ENCODE data around the gene SFTPA1.
"Not testable (repeated sequence)": the region's sequence is repeated elsewhere in the genome, so short reads cannot be mapped to it uniquely, and the experiment has no call there.

- not testable (repeated sequence) for TF ChIP-seq POLR2A, CTCF (IDR thresholded peaks at IDR 0.05)
These were observed 40.1 kb upstream of the SFTPA1 start for GRCh38 chr10:79570624-79571023.
